ENCODE results near the gene PRPSAP2. TPM values are rescaled to one million over a fixed set of nuclear protein-coding genes. Genes with fewer than 3 reads are reported as not detected.

The PRPSAP2 gene
- total RNA-seq, 4 donors from 2014 or later, result 20.0 to 48.7 (median 35.0) TPM

- H3K36me3 ChIP-seq, result peaks cover 0 to 48% (median 0%) of the 10 kb centered on the region in 3 donors
- no peak for TF ChIP-seq CTCF (IDR thresholded peaks at IDR 0.05)
- no peak for TF ChIP-seq POLR2A (IDR thresholded peaks at IDR 0.05)
- H3K4me3 ChIP-seq, result peak overlapping the region in 1 of 4 donors; percentile 28
- peaks cover 0 to 8% (median 2%) of the 10 kb centered on the region in 4 donors for H3K4me1 ChIP-seq
- no peaks in the 10 kb centered on the region for H3K27me3 ChIP-seq
- DNase-seq, result peak in 1 of 3 donors; percentile 45
- H3K9me3 ChIP-seq, result no peaks in the 10 kb centered on the region
- H3K27ac ChIP-seq, result peak overlapping the region in 1 of 4 donors; percentile 81
These were observed 9.2 kb downstream of the PRPSAP2 start for GRCh38 chr17:18866866-18867813.

- H3K36me3 ChIP-seq, result peaks cover 0 to 97% (median 0%) of the 10 kb centered on the region in 3 donors
- DNase-seq, result peak in 1 of 3 donors; percentile 3
- H3K27me3 ChIP-seq, result no peaks in the 10 kb centered on the region
These were observed 19.2 kb downstream of the PRPSAP2 start for GRCh38 chr17:18877104-18877645.

GRCh38 chr17:18888766-18889290, 30.9 kb downstream of the PRPSAP2 start:
- no peak overlapping the region for H3K27ac ChIP-seq
- no peaks in the 10 kb centered on the region for H3K27me3 ChIP-seq
- H3K9me3 ChIP-seq, result no peaks in the 10 kb centered on the region

More at GRCh38 chr17:18877104-18877645, 19.2 kb downstream of the PRPSAP2 start:
- TF ChIP-seq CTCF (IDR thresholded peaks at IDR 0.05) (no peak), POLR2A (IDR thresholded peaks at IDR 0.05) (no peak)
- Histone ChIP-seq H3K4me3 (no peak overlapping the region), H3K27ac (no peak overlapping the region), H3K4me1 (no peaks in the 10 kb centered on the region), H3K9me3 (no peaks in the 10 kb centered on the region)

GRCh38 chr17:18889658-18890057, 31.7 kb downstream of the PRPSAP2 start:
- H3K9me3 ChIP-seq, result no peaks in the 10 kb centered on the region
- H3K27me3 ChIP-seq, result no peaks in the 10 kb centered on the region
- peak in 1 of 3 donors; percentile 1 for DNase-seq
- no peak overlapping the region for H3K27ac ChIP-seq
- H3K4me1 ChIP-seq, result no peaks in the 10 kb centered on the region
- peaks cover 0 to 61% (median 0%) of the 10 kb centered on the region in 3 donors for H3K36me3 ChIP-seq
- H3K4me3 ChIP-seq, result no peak overlapping the region
- TF ChIP-seq POLR2A (IDR thresholded peaks at IDR 0.05), result no peak
- no peak for TF ChIP-seq CTCF (IDR thresholded peaks at IDR 0.05)

More at GRCh38 chr17:18888766-18889290, 30.9 kb downstream of the PRPSAP2 start:
- no peaks in the 10 kb centered on the region for H3K4me1 ChIP-seq
- peaks cover 0 to 68% (median 0%) of the 10 kb centered on the region in 3 donors for H3K36me3 ChIP-seq
- no peak overlapping the region for H3K4me3 ChIP-seq
- no peak for TF ChIP-seq CTCF (IDR thresholded peaks at IDR 0.05)
- TF ChIP-seq POLR2A (IDR thresholded peaks at IDR 0.05), result no peak
- DNase-seq, result no peak

- H3K27me3 ChIP-seq, result no peaks in the 10 kb centered on the region
- H3K36me3 ChIP-seq, result peaks cover 0 to 56% (median 0%) of the 10 kb centered on the region in 3 donors
- TF ChIP-seq POLR2A (IDR thresholded peaks at IDR 0.05) (no peak), CTCF (IDR thresholded peaks at IDR 0.05) (no peak)
- H3K27ac ChIP-seq, result no peak overlapping the region
- H3K9me3 ChIP-seq, result no peaks in the 10 kb centered on the region
- H3K4me3 ChIP-seq, result no peak overlapping the region
- no peak for DNase-seq
- no peaks in the 10 kb centered on the region for H3K4me1 ChIP-seq
These were observed 33.6 kb downstream of the PRPSAP2 start for GRCh38 chr17:18891541-18891940.
